H1 (cell line): ENCODE data around the gene PRR20B. TPM values are rescaled to one million over a fixed set of nuclear protein-coding genes. Genes with fewer than 3 reads are reported as not detected.

Experiments
- CTCF ChIA-PET: fragments of 300-600 bp; sonication (Branson Sonifier 250); formaldehyde crosslinking; loops from one replicate; lab custom pipeline; 2021; ENCODE audit not compliant: partially characterized antibody; lab: Charles Lee
- POLR2A ChIA-PET: fragments of 300-600 bp; sonication (Branson Sonifier 250); formaldehyde crosslinking; loops from one replicate; lab custom pipeline; 2021; ENCODE audit warnings: inconsistent platforms; ENCODE audit not compliant: partially characterized antibody; lab: Charles Lee
- DNase-seq, 2 experiments: peaks; one replicate each; pipeline versions ENCODE4 v3.0.0 to v3.0.0-alpha.2; 2010 to 2022; ENCODE audit warnings: low spot score in 2 of 2, low read depth in 1 of 2, mixed read lengths in 1 of 2
- FAIRE-seq: peaks from 2 replicates; lab custom pipeline; 2011; peaks lifted over from hg19 to GRCh38; lab: Jason Lieb, UNC
- H2AFZ ChIP-seq: 2 replicates; pipeline ENCODE4 v1.8.1; 2012; ENCODE audit warnings: low read length, inconsistent platforms
- H2AK5ac ChIP-seq: 2 replicates; pipeline ENCODE4 v1.6.1; 2013; ENCODE audit warnings: low read depth, low read length
- H2BK120ac ChIP-seq: replicated peaks from 2 replicates; pipeline ENCODE3; 2013; ENCODE audit warnings: low read depth, low read length, inconsistent platforms
- H2BK12ac ChIP-seq: 2 replicates; pipeline ENCODE4 v1.6.1; 2013; ENCODE audit warnings: low read depth, low read length
- H2BK15ac ChIP-seq: 2 replicates; pipeline ENCODE4 v1.6.1; 2013; ENCODE audit warnings: low read length
- H2BK20ac ChIP-seq: 2 replicates; pipeline ENCODE4 v1.6.1; 2013; ENCODE audit warnings: low read length
- H2BK5ac ChIP-seq: 2 replicates; pipeline ENCODE4 v1.6.1; 2013; ENCODE audit warnings: low read depth, low read length
- H3K14ac ChIP-seq: 2 replicates; pipeline ENCODE4 v1.6.1; 2013; ENCODE audit warnings: inconsistent platforms; ENCODE audit not compliant: insufficient read length
- H3K18ac ChIP-seq: 2 replicates; pipeline ENCODE4 v1.6.1; 2013; ENCODE audit warnings: low read length; ENCODE audit errors: extremely low read depth
- H3K23ac ChIP-seq: 2 replicates; pipeline ENCODE4 v1.6.1; 2013; ENCODE audit warnings: inconsistent platforms; ENCODE audit not compliant: insufficient read length
- H3K23me2 ChIP-seq: 2 replicates; pipeline ENCODE4 v1.6.1; 2013; ENCODE audit warnings: low read depth, low read length
- H3K27ac ChIP-seq: 2 replicates; pipeline ENCODE4 v1.6.1; 2011; ENCODE audit warnings: low read depth, low read length, inconsistent platforms
- H3K27me3 ChIP-seq, 4 experiments: replicated peaks in 1 of 4; 1 replicate in 1 of 4; 2 replicates in 3 of 4; pipeline versions ENCODE4 v1.6.1 to v1.8.1; 2011 to 2013; ENCODE audit warnings: low read length in 3 of 4, mild to moderate bottlenecking in 3 of 4, inconsistent platforms in 2 of 4, mixed read lengths in 2 of 4, moderate library complexity in 1 of 4; ENCODE audit not compliant: control insufficient read depth in 3 of 4, insufficient read depth in 3 of 4; ENCODE audit errors: extremely low read depth in 1 of 4
- H3K36me3 ChIP-seq, 4 experiments: 2 replicates each; pipeline versions ENCODE4 v1.6.1 to v1.8.1; 2011 to 2013; ENCODE audit warnings: mild to moderate bottlenecking in 4 of 4, low read length in 3 of 4, moderate library complexity in 2 of 4, control low read depth in 1 of 4, inconsistent platforms in 1 of 4; ENCODE audit not compliant: insufficient read depth in 4 of 4, control insufficient read depth in 2 of 4
- H3K4ac ChIP-seq: replicated peaks from 2 replicates; pipeline ENCODE3; 2013; ENCODE audit warnings: low read length, low read depth, mixed read lengths, inconsistent platforms; ENCODE audit not compliant: insufficient read length
- H3K4me1 ChIP-seq, 4 experiments: replicated peaks in 1 of 4; 1 replicate in 1 of 4; 2 replicates in 3 of 4; pipeline versions ENCODE4 v1.6.1 to v1.8.1; 2011 to 2013; ENCODE audit warnings: low read length in 3 of 4, inconsistent platforms in 2 of 4, mixed read lengths in 1 of 4; ENCODE audit not compliant: insufficient read depth in 4 of 4, control insufficient read depth in 3 of 4
- H3K4me2 ChIP-seq, 2 experiments: 2 replicates each; pipeline versions ENCODE4 v1.6.1 to v1.8.1; 2011 to 2013; ENCODE audit warnings: low read depth in 2 of 2, low read length in 2 of 2, control low read depth in 1 of 2, inconsistent platforms in 1 of 2, mild to moderate bottlenecking in 1 of 2; ENCODE audit not compliant: insufficient read depth in 1 of 2
- H3K4me3 ChIP-seq, 4 experiments: fragments of 200-600, 300-600 bp in 1 of 4; sonication (generic), shearing (Covaris generic), sonication (Bioruptor Twin) in 1 of 4; 2 replicates each; pipeline versions ENCODE4 v1.5.1 to v1.8.1; 2011 to 2016; ENCODE audit warnings: low read length in 4 of 4, low read depth in 3 of 4, control low read depth in 2 of 4, inconsistent platforms in 2 of 4, mild to moderate bottlenecking in 2 of 4, mixed read lengths in 1 of 4, moderate library complexity in 1 of 4; ENCODE audit not compliant: insufficient read depth in 2 of 4; ENCODE audit errors: extremely low read depth in 1 of 4
- H3K56ac ChIP-seq: replicated peaks from 2 replicates; pipeline ENCODE3; 2013; ENCODE audit warnings: low read depth, mild to moderate bottlenecking, mixed read lengths, low read length, inconsistent platforms; ENCODE audit not compliant: insufficient read length
- H3K79me1 ChIP-seq: 2 replicates; pipeline ENCODE4 v1.6.1; 2013; ENCODE audit warnings: low read depth, low read length, control low read depth
- H3K79me2 ChIP-seq, 2 experiments: 2 replicates each; pipeline versions ENCODE4 v1.6.1 to v1.8.1; 2012 to 2013; ENCODE audit warnings: low read length in 2 of 2, mild to moderate bottlenecking in 2 of 2, inconsistent platforms in 1 of 2; ENCODE audit not compliant: insufficient read depth in 2 of 2, control insufficient read depth in 1 of 2
- H3K9ac ChIP-seq, 4 experiments: replicated peaks in 1 of 4; 1 replicate in 1 of 4; 2 replicates in 3 of 4; pipeline versions ENCODE4 v1.6.1 to v1.8.1; 2011 to 2013; ENCODE audit warnings: low read depth in 3 of 4, low read length in 3 of 4, control low read depth in 2 of 4, mild to moderate bottlenecking in 2 of 4, moderate library complexity in 2 of 4, inconsistent platforms in 1 of 4; ENCODE audit errors: extremely low read depth in 1 of 4
- H3K9me3 ChIP-seq, 2 experiments: 2 replicates each; pipeline versions ENCODE4 v1.6.1 to v1.8.1; 2012 to 2013; ENCODE audit warnings: mild to moderate bottlenecking in 2 of 2, moderate library complexity in 2 of 2, control low read depth in 1 of 2, inconsistent platforms in 1 of 2, low read depth in 1 of 2, low read length in 1 of 2, mixed read lengths in 1 of 2; ENCODE audit not compliant: insufficient read depth in 2 of 2
- H4K20me1 ChIP-seq, 2 experiments: replicated peaks in 1 of 2; 2 replicates each; pipeline versions ENCODE3 to v1.8.1; 2011 to 2013; ENCODE audit warnings: inconsistent platforms in 2 of 2, low read length in 2 of 2, mild to moderate bottlenecking in 1 of 2; ENCODE audit not compliant: insufficient read depth in 2 of 2, control insufficient read depth in 1 of 2
- H4K5ac ChIP-seq: 2 replicates; pipeline ENCODE4 v1.6.1; 2013; ENCODE audit warnings: low read length, low read depth, mixed read lengths, inconsistent platforms; ENCODE audit not compliant: insufficient read length
- H4K8ac ChIP-seq: 2 replicates; pipeline ENCODE4 v1.8.0; 2013; ENCODE audit warnings: mild to moderate bottlenecking, moderate library complexity, low read length, inconsistent platforms; ENCODE audit not compliant: insufficient read depth; ENCODE audit errors: extremely low read depth
- H4K91ac ChIP-seq: replicated peaks from 2 replicates; pipeline ENCODE3; 2013; ENCODE audit warnings: low read length, mixed read lengths, inconsistent platforms; ENCODE audit not compliant: insufficient read length
- CBX5 ChIP-seq: fragments of 300-800, 300-1000 bp; sonication (generic); IDR thresholded peaks from 2 replicates; pipeline ENCODE4 v1.7.1; 2016; ENCODE audit warnings: antibody characterized with exemption, low read length, low read depth
- CHD2 ChIP-seq: IDR thresholded peaks from 2 replicates; pipeline ENCODE4 v1.6.1; 2012; ENCODE audit warnings: low read length, improper control_type of control experiment
- CTBP2 ChIP-seq: IDR thresholded peaks from 2 replicates; pipeline ENCODE4 v1.7.0; 2011; ENCODE audit warnings: borderline replicate concordance, mild to moderate bottlenecking, moderate library complexity, mixed read lengths, low read length; ENCODE audit not compliant: insufficient read depth, insufficient read length
- EP300 ChIP-seq, 2 experiments: IDR thresholded peaks; 1 replicate in 1 of 2; 2 replicates in 1 of 2; pipeline ENCODE4 v1.6.1; 2011 to 2012; ENCODE audit warnings: low read depth in 2 of 2, low read length in 2 of 2, mild to moderate bottlenecking in 2 of 2, borderline replicate concordance in 1 of 2, inconsistent platforms in 1 of 2, moderate library complexity in 1 of 2
- KDM5A ChIP-seq: fragments of 200-600 bp; IDR thresholded peaks from 2 replicates; pipeline ENCODE4 v1.7.1; 2012; ENCODE audit warnings: mild to moderate bottlenecking, low read length, inconsistent platforms, mixed read lengths
- MAFK ChIP-seq: IDR thresholded peaks from 2 replicates; pipeline ENCODE4 v1.6.1; 2012; ENCODE audit warnings: low read depth, mild to moderate bottlenecking, improper control_type of control experiment, low read length
- RAD21 ChIP-seq, 2 experiments: IDR thresholded peaks in 1 of 2; conservative IDR thresholded peaks in 1 of 2; 2 replicates each; pipeline ENCODE4 v1.6.1; 2011; ENCODE audit warnings: low read depth in 2 of 2, low read length in 2 of 2, improper control_type of control experiment in 1 of 2, inconsistent platforms in 1 of 2, mild to moderate bottlenecking in 1 of 2, moderate library complexity in 1 of 2
- RFX5 ChIP-seq: IDR thresholded peaks from 2 replicates; pipeline ENCODE4 v1.6.1; 2011; ENCODE audit warnings: low read depth, low read length, improper control_type of control experiment, borderline replicate concordance
- USF2 ChIP-seq: IDR thresholded peaks from 2 replicates; pipeline ENCODE4 v1.6.1; 2011; ENCODE audit warnings: low read length, improper control_type of control experiment
- WGBS, 2 experiments: shearing (Covaris generic) in 1 of 2; methylation state at CpG; one replicate each; pipeline versions ENCODE4 v1.1.6 to v1.1.7; 2013 to 2015; ENCODE audit warnings: low lambda C conversion rate in 2 of 2, mixed read lengths in 2 of 2, inconsistent platforms in 1 of 2, low coverage in 1 of 2, missing lambda C conversion rate in 1 of 2; ENCODE audit not compliant: insufficient replicate concordance in 2 of 2, insufficient coverage in 1 of 2, insufficient read length in 1 of 2; ENCODE audit errors: extremely low coverage in 1 of 2, missing lambda C conversion rate in 1 of 2; 5-methylcytosine and 5-hydroxymethylcytosine counted together
- polyA plus RNA-seq, 7 experiments: library from polyadenylated mRNA; depleted of rRNA in 3 of 7; stranded (reverse) in 5 of 7; unstranded in 2 of 7; fragments of >200 nt in 5 of 7; fragments of 200-250 nt in 2 of 7; gene quantifications; 1 replicate in 5 of 7; 2 replicates in 1 of 7; 4 replicates in 1 of 7; pipeline versions ENCODE4 v1.2.1 to v1.2.3, GENCODE V29; 2011 to 2013; ENCODE audit warnings: missing spikeins in 2 of 7, mixed read lengths in 2 of 7
- total RNA-seq: library from RNA; stranded (reverse); fragmentation: NEBNext Ultra II Directional; extraction: Animal tissue kit (Norgen Biotek cat#: 25700); gene quantifications from 2 replicates; pipeline ENCODE4 v1.2.1, GENCODE V29; 2021
- TF ChIP-seq, protein P1 (sequence below): IDR thresholded peaks from 2 replicates; pipeline ENCODE4 v1.6.1; 2012; ENCODE audit warnings: low read length, inconsistent platforms

Gene PRR20B
- total and polyA plus RNA-seq, 2 of the 8 experiments (the other 6 are each of a cell fraction or from before 2014, with no cell fraction given) = not detected

DNA sequence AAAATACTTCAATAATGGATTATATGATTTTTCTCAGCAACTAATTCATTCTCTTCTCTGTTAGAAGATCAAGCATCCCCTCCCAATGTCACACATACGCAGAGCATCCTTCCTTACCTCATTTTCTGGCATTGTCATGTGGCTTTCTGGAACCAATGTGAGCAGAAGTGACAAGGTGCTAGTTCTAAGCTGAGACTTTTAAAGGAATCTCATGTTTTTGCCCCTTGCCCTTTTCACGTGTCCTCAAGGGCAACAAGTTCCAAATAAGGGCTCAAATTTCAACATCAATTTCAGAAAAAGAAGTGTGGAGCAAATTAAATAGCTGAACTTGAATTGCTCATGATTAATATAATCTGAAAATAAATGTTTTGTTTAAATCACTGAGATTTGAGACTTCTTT, 11.2 kb upstream of the PRR20B start:
- Histone ChIP-seq H3K23me2 (no peaks in the 10 kb centered on the region), H2BK120ac (no peak overlapping the region), H3K18ac (no peak overlapping the region), H3K4me1 (no peaks in the 10 kb centered on the region), H3K27me3 (no peaks in the 10 kb centered on the region), H2BK12ac (no peak overlapping the region), H3K4ac (no peak overlapping the region), H3K23ac (no peak overlapping the region), H3K9me3 (no peaks in the 10 kb centered on the region; a peak in 1 of 4 replicates), H3K4me3 (no peak overlapping the region), H3K36me3 (no peaks in the 10 kb centered on the region), H3K56ac (no peak overlapping the region), H3K27ac (no peak overlapping the region), H3K79me2 (no peaks in the 10 kb centered on the region), H4K5ac (no peak overlapping the region), H2BK5ac (no peak overlapping the region), H3K14ac (no peak overlapping the region), H3K79me1 (no peaks in the 10 kb centered on the region), H4K20me1 (no peaks in the 10 kb centered on the region), H4K8ac (no peak overlapping the region), H2BK15ac (no peak overlapping the region), H2BK20ac (no peak overlapping the region), H4K91ac (no peak overlapping the region), H3K9ac (no peak overlapping the region), H2AK5ac (no peak overlapping the region), H3K4me2 (no peak overlapping the region), H2AFZ (0 out of 2 replicates have a peak overlapping the region, but pooled peaks have one; percentile 39)
- FAIRE-seq (no peak), DNase-seq (no peak)
- POLR2A ChIA-PET = no interaction called here
- 86% methylated on average over 2 of the region's 2 CpGs; no CpG with 5 or more reads in 1 of the 2 experiments for WGBS, 2 experiments
- CTCF ChIA-PET = interaction anchor here (0.6 to 0.7 kb wide), 2 partner anchors 365 to 641 kb away, joined by 3 read pairs; no protein-coding TSS in a partner anchor
- TF ChIP-seq KDM5A (no peak), USF2 (no peak), RFX5 (no peak), CTBP2 (no peak), MAFK (no peak), CHD2 (no peak), RAD21 (IDR thresholded peaks at IDR 0.05 in 1 of 2, conservative IDR thresholded peaks at IDR 0.05 in 1 of 2; ENCODE audit: low read depth in 2 of 2, low read length in 2 of 2) (no peak), CBX5 (no peak), EP300 (IDR thresholded peaks at IDR 0.05; ENCODE audit: borderline replicate concordance in 1 of 2, low read depth in 2 of 2, low read length in 2 of 2) (no peak)
- TF ChIP-seq, protein P1, sequence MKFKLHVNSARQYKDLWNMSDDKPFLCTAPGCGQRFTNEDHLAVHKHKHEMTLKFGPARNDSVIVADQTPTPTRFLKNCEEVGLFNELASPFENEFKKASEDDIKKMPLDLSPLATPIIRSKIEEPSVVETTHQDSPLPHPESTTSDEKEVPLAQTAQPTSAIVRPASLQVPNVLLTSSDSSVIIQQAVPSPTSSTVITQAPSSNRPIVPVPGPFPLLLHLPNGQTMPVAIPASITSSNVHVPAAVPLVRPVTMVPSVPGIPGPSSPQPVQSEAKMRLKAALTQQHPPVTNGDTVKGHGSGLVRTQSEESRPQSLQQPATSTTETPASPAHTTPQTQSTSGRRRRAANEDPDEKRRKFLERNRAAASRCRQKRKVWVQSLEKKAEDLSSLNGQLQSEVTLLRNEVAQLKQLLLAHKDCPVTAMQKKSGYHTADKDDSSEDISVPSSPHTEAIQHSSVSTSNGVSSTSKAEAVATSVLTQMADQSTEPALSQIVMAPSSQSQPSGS = no peak
